ENCODE results near the gene BET1L.

GRCh38 chr11:236774-237767 lies 29.9 kb upstream of the BET1L start, which contains the start of gene PSMD13:
- no peak for TF ChIP-seq POLR2A (IDR thresholded peaks at IDR 0.05)
- no peak for TF ChIP-seq CTCF (IDR thresholded peaks at IDR 0.05)

Data from lower leg skin (tissue), 3 donors.